GM12878 (cell line): Measurements from ENCODE around the gene PPAN. TPM values are rescaled to one million over a fixed set of nuclear protein-coding genes. Genes with fewer than 3 reads are reported as not detected.

Source experiments
- ATAC-seq: fragments of 200-7000 bp; cut with Tn5 transposase; 3 replicates; pipeline ENCODE4 v1.9.1; 2020; ENCODE audit warnings: mild to moderate bottlenecking, moderate library complexity
- BruUV-seq: library from RNA; stranded (reverse); fragments of 400-500 nt; replicated peaks from 2 replicates; lab custom pipeline; 2021; lab: Mats Ljungman, UMichigan
- CTCF ChIA-PET: fragments of 300-600 bp; sonication (Branson Sonifier 250); formaldehyde crosslinking; extraction: SDS; loops from one replicate; lab custom pipeline; 2021; ENCODE audit warnings: inconsistent platforms; lab: Yijun Ruan, JAX
- POLR2A ChIA-PET: fragments of 350-600 bp; formaldehyde crosslinking; extraction: SDS; loops from one replicate; lab custom pipeline; 2021; ENCODE audit warnings: inconsistent platforms; lab: Charles Lee
- RAD21 ChIA-PET: fragments of 300-600 bp; sonication (Branson Sonifier 250); formaldehyde crosslinking; loops from one replicate; lab custom pipeline; 2023; ENCODE audit warnings: antibody characterized with exemption; ENCODE audit not compliant: unreplicated experiment; lab: Charles Lee
- SMC1A ChIA-PET: fragments of 300-600 bp; sonication (Branson Sonifier 250); formaldehyde crosslinking; loops from one replicate; lab custom pipeline; 2023; ENCODE audit not compliant: unreplicated experiment, uncharacterized antibody; lab: Charles Lee
- DNase-seq: peaks from one replicate; pipeline ENCODE4 v3.0.0-alpha.2; 2011; ENCODE audit warnings: low read depth, low spot score
- FAIRE-seq: peaks from 3 replicates; lab custom pipeline; 2011; peaks lifted over from hg19 to GRCh38; lab: Jason Lieb, UNC
- H2AFZ ChIP-seq: 2 replicates; pipeline ENCODE4 v1.6.0; 2011; ENCODE audit warnings: low read depth, low read length, control low read depth; ENCODE audit not compliant: control insufficient read depth
- H3K27ac ChIP-seq: 2 replicates; pipeline ENCODE4 v1.5.1; 2011; ENCODE audit warnings: control low read depth; ENCODE audit not compliant: control insufficient read depth, insufficient read depth
- H3K27me3 ChIP-seq, 2 experiments: replicated peaks in 1 of 2; 2 replicates each; pipeline versions ENCODE4 v1.6.0 to v1.6.1; 2011; ENCODE audit warnings: low read length in 1 of 2; ENCODE audit not compliant: control insufficient read depth in 2 of 2, insufficient read depth in 2 of 2
- H3K36me3 ChIP-seq, 2 experiments: 2 replicates each; pipeline ENCODE4 v1.5.1; 2011; ENCODE audit warnings: low read length in 1 of 2; ENCODE audit not compliant: control insufficient read depth in 2 of 2, insufficient read depth in 2 of 2
- H3K4me1 ChIP-seq: 2 replicates; pipeline ENCODE4 v1.6.1; 2011; ENCODE audit warnings: mild to moderate bottlenecking, low read length, moderate library complexity, mixed read lengths; ENCODE audit not compliant: control insufficient read depth, insufficient read depth
- H3K4me2 ChIP-seq: 2 replicates; pipeline ENCODE4 v1.6.0; 2011; ENCODE audit warnings: control low read depth; ENCODE audit not compliant: control insufficient read depth, insufficient read depth
- H3K4me3 ChIP-seq: fragments of 200-600 bp; sonication (generic); 2 replicates; pipeline ENCODE4 v1.5.1; 2016
- H3K79me2 ChIP-seq: 2 replicates; pipeline ENCODE4 v1.6.0; 2011; ENCODE audit warnings: low read length; ENCODE audit not compliant: control insufficient read depth, insufficient read depth
- H3K9ac ChIP-seq: 2 replicates; pipeline ENCODE4 v1.8.0; 2011; ENCODE audit warnings: low read length, control low read depth, mixed read lengths; ENCODE audit not compliant: control insufficient read depth, insufficient read depth
- H3K9me3 ChIP-seq: replicated peaks from 3 replicates; pipeline ENCODE4 v1.5.1; 2011; ENCODE audit warnings: mild to moderate bottlenecking, low read length; ENCODE audit not compliant: control insufficient read depth, insufficient read depth
- H4K20me1 ChIP-seq: 2 replicates; pipeline ENCODE4 v1.6.0; 2011; ENCODE audit not compliant: control insufficient read depth, insufficient read depth
- BACH1 ChIP-seq: fragments of 450-650 bp; IDR thresholded peaks from 2 replicates; pipeline ENCODE4 v1.6.1; 2017; ENCODE audit warnings: mild to moderate bottlenecking, borderline replicate concordance
- CBX5 ChIP-seq: sonication (generic); IDR thresholded peaks from 2 replicates; pipeline ENCODE4 v1.6.1; 2016; ENCODE audit warnings: low read depth, moderate library complexity, mild to moderate bottlenecking, inconsistent platforms
- CHD1 ChIP-seq: IDR thresholded peaks from 2 replicates; pipeline ENCODE4 v1.6.1; 2012; ENCODE audit warnings: low read depth, low read length, improper control_type of control experiment
- ESRRA ChIP-seq: IDR thresholded peaks from 2 replicates; pipeline ENCODE4 v1.6.1; 2012; ENCODE audit warnings: mild to moderate bottlenecking, low read length, improper control_type of control experiment
- MYC ChIP-seq: IDR thresholded peaks from 2 replicates; pipeline ENCODE4 v1.6.1; 2011; ENCODE audit warnings: mild to moderate bottlenecking, low read length, moderate library complexity, inconsistent platforms; ENCODE audit not compliant: insufficient read depth, insufficient replicate concordance, insufficient read length, severe bottlenecking
- PAX5 ChIP-seq: IDR thresholded peaks from 2 replicates; pipeline ENCODE4 v1.6.1; 2011; ENCODE audit warnings: low read depth, low read length, borderline replicate concordance
- POLR2A ChIP-seq: IDR thresholded peaks from 2 replicates; pipeline ENCODE4 v1.6.1; 2011; ENCODE audit warnings: low read depth, mild to moderate bottlenecking, low read length
- TBL1XR1 ChIP-seq: IDR thresholded peaks from 2 replicates; pipeline ENCODE4 v1.6.1; 2012; ENCODE audit warnings: low read depth, low read length, improper control_type of control experiment
- ZNF207 ChIP-seq: fragments of 450-650 bp; IDR thresholded peaks from 2 replicates; pipeline ENCODE4 v1.6.1; 2014; ENCODE audit warnings: antibody characterized with exemption, mild to moderate bottlenecking, borderline replicate concordance
- WGBS: methylation state at CpG from one replicate; pipeline ENCODE4 v1.1.6; 2016; ENCODE audit warnings: low lambda C conversion rate; ENCODE audit not compliant: insufficient replicate concordance, insufficient coverage; ENCODE audit errors: missing lambda C conversion rate; 5-methylcytosine and 5-hydroxymethylcytosine counted together
- in situ Hi-C: fragments of 300-500 bp; cut with MboI; formaldehyde crosslinking; loops from 9 replicates; pipeline ENCODE4 v1.14.3; 2018; ENCODE audit warnings: mixed read lengths
- intact Hi-C: fragments of 100-400 bp; cut with micrococcal nuclease; formaldehyde crosslinking; loops from one replicate; pipeline ENCODE4 v1.14.2; 2022; ENCODE audit not compliant: unreplicated experiment
- polyA plus RNA-seq, 11 experiments: library from polyadenylated mRNA; depleted of rRNA in 4 of 11; unstranded in 6 of 11; stranded (reverse) in 5 of 11; fragments of >200 nt; fragmentation: Nextera tagmentation in 4 of 11; fragmentation: Illumina TruSeq in 1 of 11; extraction: Ambion mirVana in 4 of 11; extraction: Trizol in 1 of 11; gene quantifications; 1 replicate in 1 of 11; 2 replicates in 10 of 11; pipeline versions ENCODE4 v1.2.1 to v1.2.3, GENCODE V29; 2011 to 2016; ENCODE audit warnings: inconsistent platforms in 2 of 11, missing spikeins in 2 of 11, low read depth in 1 of 11
- total RNA-seq, 4 experiments: library from RNA; depleted of rRNA in 3 of 4; stranded (reverse); fragments of >200 nt in 3 of 4; fragmentation: Illumina TruSeq in 1 of 4; extraction: Trizol in 1 of 4; gene quantifications; 2 replicates each; pipeline versions ENCODE4 v1.2.1 to v1.2.3, GENCODE V29; 2013 to 2021
- TF ChIP-seq, protein P1 (sequence below): fragments of 450-650 bp; IDR thresholded peaks from 2 replicates; pipeline ENCODE4 v1.6.1; 2017; ENCODE audit warnings: mild to moderate bottlenecking, moderate library complexity
- TF ChIP-seq, protein P2 (sequence below): IDR thresholded peaks from 2 replicates; pipeline ENCODE4 v1.6.1; 2012; ENCODE audit warnings: improper control_type of control experiment, low read depth, low read length; ENCODE audit not compliant: insufficient replicate concordance
- TF ChIP-seq, protein P3 (sequence below): fragments of 450-650 bp; IDR thresholded peaks from 2 replicates; pipeline ENCODE4 v1.6.1; 2017; ENCODE audit warnings: borderline replicate concordance

PPAN gene
- total and polyA plus RNA-seq, 10 of the 15 experiments (the other 5 are each of a cell fraction or from before 2014, with no cell fraction given): 2.1 to 171 (median 108) TPM

DNA sequence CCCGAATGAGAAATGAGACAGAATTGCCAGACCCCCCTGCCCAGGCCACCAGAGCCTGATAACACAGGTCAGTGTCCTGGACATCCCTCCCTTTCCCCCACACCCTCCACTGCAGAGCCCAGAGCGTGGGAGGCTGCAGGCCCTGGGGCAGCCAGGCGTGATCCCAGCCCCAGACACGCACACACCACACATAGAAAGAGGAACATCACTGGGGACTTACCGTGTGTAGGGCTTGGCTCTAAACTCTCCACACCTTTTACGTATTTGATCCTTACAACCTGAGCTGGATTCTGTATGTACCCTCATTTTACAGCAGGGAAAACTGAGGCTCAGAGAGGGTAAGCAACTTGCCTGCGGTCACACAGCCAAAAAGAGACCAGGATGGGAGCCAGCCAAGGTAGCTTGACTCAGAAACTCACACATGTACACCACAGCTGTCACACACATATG is 3.4 kb upstream of the PPAN start:
- Histone ChIP-seq H3K4me2 (peak overlapping the region; percentile 69), H3K4me1 (peaks cover 46% of the 10 kb centered on the region), H2AFZ (no peak overlapping the region), H3K4me3 (peak overlapping the region; percentile 52; the same call in 1 of the 2 replicates), H3K27ac (peak overlapping the region; percentile 100), H3K27me3 (no peaks in the 10 kb centered on the region), H3K36me3 (peaks cover 3% of the 10 kb centered on the region in 2 experiments; a peak in 3 of 4 replicates), H4K20me1 (no peaks in the 10 kb centered on the region), H3K9me3 (no peaks in the 10 kb centered on the region), H3K9ac (peak overlapping the region; percentile 99), H3K79me2 (peaks cover 27% of the 10 kb centered on the region)
- RAD21 ChIA-PET: interaction anchor here (1.1 to 9.6 kb wide), 8 partner anchors 11 to 326 kb away, joined by 3 to 166 read pairs (median 11); partner anchors contain the start of gene P2RY11
- WGBS: under 1% methylated on average over 7 of the region's 7 CpGs
- in situ Hi-C loops: loop anchor here (5.0 kb wide), 1 partner anchor 134 kb away; no protein-coding TSS in a partner anchor
- no TSS peak for BruUV-seq
- SMC1A ChIA-PET: interaction anchor here (0.5 to 11.1 kb wide), 11 partner anchors 9 to 286 kb away, joined by 3 to 150 read pairs (median 4); partner anchors contain the start of genes ICAM1 and P2RY11
- FAIRE-seq (peak; percentile 89), DNase-seq (peak; percentile 88), ATAC-seq (peak; percentile 58)
- intact Hi-C loops: loop anchor here (10.0 kb wide), 1 partner anchor 282 kb away; the partner anchor contains the start of gene TYK2
- POLR2A ChIA-PET: interaction anchor here (0.5 to 4.6 kb wide), 10 partner anchors 11 to 672 kb away, joined by 3 to 58 read pairs (median 9); partner anchors contain the start of genes ICAM1, P2RY11, PDE4A and S1PR2
- CTCF ChIA-PET: interaction anchor here (0.6 to 9.5 kb wide), 8 partner anchors 9 to 286 kb away, joined by 3 to 171 read pairs (median 5); partner anchors contain the start of genes MRPL4 and P2RY11
- TF ChIP-seq ESRRA (0 out of 2 replicates have a peak, but pooled peaks have one; percentile 52), CHD1 (0 out of 2 replicates have a peak, but pooled peaks have one; percentile 21), TBL1XR1 (no peak), CBX5 (no peak), POLR2A (peak; percentile 50; the same call in 1 of the 2 replicates), BACH1 (peak; percentile 65), PAX5 (peak; percentile 100), ZNF207 (no peak), MYC (peak; percentile 38)
- TF ChIP-seq, protein P1, sequence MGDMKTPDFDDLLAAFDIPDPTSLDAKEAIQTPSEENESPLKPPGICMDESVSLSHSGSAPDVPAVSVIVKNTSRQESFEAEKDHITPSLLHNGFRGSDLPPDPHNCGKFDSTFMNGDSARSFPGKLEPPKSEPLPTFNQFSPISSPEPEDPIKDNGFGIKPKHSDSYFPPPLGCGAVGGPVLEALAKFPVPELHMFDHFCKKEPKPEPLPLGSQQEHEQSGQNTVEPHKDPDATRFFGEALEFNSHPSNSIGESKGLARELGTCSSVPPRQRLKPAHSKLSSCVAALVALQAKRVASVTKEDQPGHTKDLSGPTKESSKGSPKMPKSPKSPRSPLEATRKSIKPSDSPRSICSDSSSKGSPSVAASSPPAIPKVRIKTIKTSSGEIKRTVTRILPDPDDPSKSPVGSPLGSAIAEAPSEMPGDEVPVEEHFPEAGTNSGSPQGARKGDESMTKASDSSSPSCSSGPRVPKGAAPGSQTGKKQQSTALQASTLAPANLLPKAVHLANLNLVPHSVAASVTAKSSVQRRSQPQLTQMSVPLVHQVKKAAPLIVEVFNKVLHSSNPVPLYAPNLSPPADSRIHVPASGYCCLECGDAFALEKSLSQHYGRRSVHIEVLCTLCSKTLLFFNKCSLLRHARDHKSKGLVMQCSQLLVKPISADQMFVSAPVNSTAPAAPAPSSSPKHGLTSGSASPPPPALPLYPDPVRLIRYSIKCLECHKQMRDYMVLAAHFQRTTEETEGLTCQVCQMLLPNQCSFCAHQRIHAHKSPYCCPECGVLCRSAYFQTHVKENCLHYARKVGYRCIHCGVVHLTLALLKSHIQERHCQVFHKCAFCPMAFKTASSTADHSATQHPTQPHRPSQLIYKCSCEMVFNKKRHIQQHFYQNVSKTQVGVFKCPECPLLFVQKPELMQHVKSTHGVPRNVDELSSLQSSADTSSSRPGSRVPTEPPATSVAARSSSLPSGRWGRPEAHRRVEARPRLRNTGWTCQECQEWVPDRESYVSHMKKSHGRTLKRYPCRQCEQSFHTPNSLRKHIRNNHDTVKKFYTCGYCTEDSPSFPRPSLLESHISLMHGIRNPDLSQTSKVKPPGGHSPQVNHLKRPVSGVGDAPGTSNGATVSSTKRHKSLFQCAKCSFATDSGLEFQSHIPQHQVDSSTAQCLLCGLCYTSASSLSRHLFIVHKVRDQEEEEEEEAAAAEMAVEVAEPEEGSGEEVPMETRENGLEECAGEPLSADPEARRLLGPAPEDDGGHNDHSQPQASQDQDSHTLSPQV: no peak
- TF ChIP-seq, protein P2, sequence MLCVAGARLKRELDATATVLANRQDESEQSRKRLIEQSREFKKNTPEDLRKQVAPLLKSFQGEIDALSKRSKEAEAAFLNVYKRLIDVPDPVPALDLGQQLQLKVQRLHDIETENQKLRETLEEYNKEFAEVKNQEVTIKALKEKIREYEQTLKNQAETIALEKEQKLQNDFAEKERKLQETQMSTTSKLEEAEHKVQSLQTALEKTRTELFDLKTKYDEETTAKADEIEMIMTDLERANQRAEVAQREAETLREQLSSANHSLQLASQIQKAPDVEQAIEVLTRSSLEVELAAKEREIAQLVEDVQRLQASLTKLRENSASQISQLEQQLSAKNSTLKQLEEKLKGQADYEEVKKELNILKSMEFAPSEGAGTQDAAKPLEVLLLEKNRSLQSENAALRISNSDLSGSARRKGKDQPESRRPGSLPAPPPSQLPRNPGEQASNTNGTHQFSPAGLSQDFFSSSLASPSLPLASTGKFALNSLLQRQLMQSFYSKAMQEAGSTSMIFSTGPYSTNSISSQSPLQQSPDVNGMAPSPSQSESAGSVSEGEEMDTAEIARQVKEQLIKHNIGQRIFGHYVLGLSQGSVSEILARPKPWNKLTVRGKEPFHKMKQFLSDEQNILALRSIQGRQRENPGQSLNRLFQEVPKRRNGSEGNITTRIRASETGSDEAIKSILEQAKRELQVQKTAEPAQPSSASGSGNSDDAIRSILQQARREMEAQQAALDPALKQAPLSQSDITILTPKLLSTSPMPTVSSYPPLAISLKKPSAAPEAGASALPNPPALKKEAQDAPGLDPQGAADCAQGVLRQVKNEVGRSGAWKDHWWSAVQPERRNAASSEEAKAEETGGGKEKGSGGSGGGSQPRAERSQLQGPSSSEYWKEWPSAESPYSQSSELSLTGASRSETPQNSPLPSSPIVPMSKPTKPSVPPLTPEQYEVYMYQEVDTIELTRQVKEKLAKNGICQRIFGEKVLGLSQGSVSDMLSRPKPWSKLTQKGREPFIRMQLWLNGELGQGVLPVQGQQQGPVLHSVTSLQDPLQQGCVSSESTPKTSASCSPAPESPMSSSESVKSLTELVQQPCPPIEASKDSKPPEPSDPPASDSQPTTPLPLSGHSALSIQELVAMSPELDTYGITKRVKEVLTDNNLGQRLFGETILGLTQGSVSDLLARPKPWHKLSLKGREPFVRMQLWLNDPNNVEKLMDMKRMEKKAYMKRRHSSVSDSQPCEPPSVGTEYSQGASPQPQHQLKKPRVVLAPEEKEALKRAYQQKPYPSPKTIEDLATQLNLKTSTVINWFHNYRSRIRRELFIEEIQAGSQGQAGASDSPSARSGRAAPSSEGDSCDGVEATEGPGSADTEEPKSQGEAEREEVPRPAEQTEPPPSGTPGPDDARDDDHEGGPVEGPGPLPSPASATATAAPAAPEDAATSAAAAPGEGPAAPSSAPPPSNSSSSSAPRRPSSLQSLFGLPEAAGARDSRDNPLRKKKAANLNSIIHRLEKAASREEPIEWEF: peak; percentile 52
- TF ChIP-seq, protein P3, sequence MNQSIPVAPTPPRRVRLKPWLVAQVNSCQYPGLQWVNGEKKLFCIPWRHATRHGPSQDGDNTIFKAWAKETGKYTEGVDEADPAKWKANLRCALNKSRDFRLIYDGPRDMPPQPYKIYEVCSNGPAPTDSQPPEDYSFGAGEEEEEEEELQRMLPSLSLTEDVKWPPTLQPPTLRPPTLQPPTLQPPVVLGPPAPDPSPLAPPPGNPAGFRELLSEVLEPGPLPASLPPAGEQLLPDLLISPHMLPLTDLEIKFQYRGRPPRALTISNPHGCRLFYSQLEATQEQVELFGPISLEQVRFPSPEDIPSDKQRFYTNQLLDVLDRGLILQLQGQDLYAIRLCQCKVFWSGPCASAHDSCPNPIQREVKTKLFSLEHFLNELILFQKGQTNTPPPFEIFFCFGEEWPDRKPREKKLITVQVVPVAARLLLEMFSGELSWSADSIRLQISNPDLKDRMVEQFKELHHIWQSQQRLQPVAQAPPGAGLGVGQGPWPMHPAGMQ: no peak; the same call in 1 of the 2 replicates
